Keratinocyte (primary cell): ENCODE results near the gene PDK2. TPM values are rescaled to one million over a fixed set of nuclear protein-coding genes. Genes with fewer than 3 reads are reported as not detected.

ENCODE experiments used
- DNase-seq: peaks from one replicate; pipeline ENCODE4 v3.0.0-alpha.2; 2011; ENCODE audit warnings: low read depth, missing footprints, low spot score
- FAIRE-seq: peaks from 2 replicates; lab custom pipeline; 2011; peaks lifted over from hg19 to GRCh38; lab: Jason Lieb, UNC
- H2AFZ ChIP-seq: 2 replicates; pipeline ENCODE4 v1.6.0; 2012; ENCODE audit warnings: low read length, control low read depth, inconsistent platforms; ENCODE audit not compliant: control insufficient read depth
- H3K27ac ChIP-seq: 2 replicates; pipeline ENCODE4 v1.5.1; 2011; ENCODE audit warnings: low read length; ENCODE audit not compliant: control insufficient read depth, insufficient read depth
- H3K27me3 ChIP-seq: 3 replicates; pipeline ENCODE4 v1.6.0; 2011; ENCODE audit warnings: low read length; ENCODE audit not compliant: control insufficient read depth, insufficient read depth; ENCODE audit errors: extremely low read depth
- H3K36me3 ChIP-seq, 2 experiments: 2 replicates in 1 of 2; 3 replicates in 1 of 2; pipeline ENCODE4 v1.5.1; 2011; ENCODE audit warnings: low read length in 2 of 2, mild to moderate bottlenecking in 1 of 2; ENCODE audit not compliant: control insufficient read depth in 2 of 2, insufficient read depth in 2 of 2; ENCODE audit errors: extremely low read depth in 1 of 2
- H3K4me1 ChIP-seq: 3 replicates; pipeline ENCODE4 v1.5.1; 2011; ENCODE audit warnings: low read length; ENCODE audit not compliant: control insufficient read depth, insufficient read depth; ENCODE audit errors: extremely low read depth
- H3K4me2 ChIP-seq: 3 replicates; pipeline ENCODE4 v1.6.0; 2011; ENCODE audit warnings: low read depth, low read length; ENCODE audit not compliant: control insufficient read depth, insufficient read depth; ENCODE audit errors: extremely low read depth
- H3K4me3 ChIP-seq, 3 experiments: fragments of 200-600 bp in 1 of 3; sonication (generic) in 1 of 3; 2 replicates in 2 of 3; 3 replicates in 1 of 3; pipeline ENCODE4 v1.5.1; 2011 to 2016; ENCODE audit warnings: low read length in 3 of 3, mild to moderate bottlenecking in 3 of 3, control low read depth in 2 of 3, inconsistent platforms in 1 of 3, low read depth in 1 of 3, mixed read lengths in 1 of 3, mixed run types in 1 of 3, moderate library complexity in 1 of 3; ENCODE audit not compliant: control insufficient read depth in 2 of 3, insufficient read depth in 2 of 3; ENCODE audit errors: extremely low read depth in 1 of 3
- H3K79me2 ChIP-seq: 2 replicates; pipeline ENCODE4 v1.6.0; 2012; ENCODE audit warnings: low read length; ENCODE audit not compliant: control insufficient read depth, insufficient read depth
- H3K9ac ChIP-seq: 3 replicates; pipeline ENCODE4 v1.6.0; 2011; ENCODE audit warnings: low read length; ENCODE audit not compliant: control insufficient read depth, insufficient read depth; ENCODE audit errors: extremely low read depth
- H3K9me1 ChIP-seq: 3 replicates; pipeline ENCODE4 v1.6.0; 2011; ENCODE audit warnings: low read length; ENCODE audit not compliant: control insufficient read depth, insufficient read depth; ENCODE audit errors: extremely low read depth
- H3K9me3 ChIP-seq: 2 replicates; pipeline ENCODE4 v1.5.1; 2012; ENCODE audit warnings: low read depth, low read length; ENCODE audit not compliant: control insufficient read depth
- H4K20me1 ChIP-seq: 3 replicates; pipeline ENCODE4 v1.6.0; 2011; ENCODE audit warnings: low read length; ENCODE audit not compliant: control insufficient read depth, insufficient read depth; ENCODE audit errors: extremely low read depth
- CTCF ChIP-seq, 3 experiments: IDR thresholded peaks in 1 of 3; conservative IDR thresholded peaks in 1 of 3; optimal IDR thresholded peaks in 1 of 3; 2 replicates in 2 of 3; 3 replicates in 1 of 3; pipeline versions ENCODE3 to v1.5.1; 2011; ENCODE audit warnings: low read length in 3 of 3, mild to moderate bottlenecking in 3 of 3, moderate library complexity in 2 of 3, control low read depth in 1 of 3, inconsistent platforms in 1 of 3; ENCODE audit not compliant: insufficient read depth in 2 of 3; ENCODE audit errors: extremely low read depth in 1 of 3
- EZH2 ChIP-seq: IDR thresholded peaks from one replicate; pipeline ENCODE4 v1.6.1; 2012; ENCODE audit warnings: inconsistent platforms, mild to moderate bottlenecking, low read length, moderate library complexity
- dilution Hi-C: fragments of 300-500 bp; cut with MboI; formaldehyde crosslinking; loops from one replicate; pipeline ENCODE4 v1.7.0; 2020; ENCODE audit warnings: low sequenced_read_pairs; ENCODE audit not compliant: extremely low pct_ligation_motif_present
- polyA plus RNA-seq, 5 experiments: library from polyadenylated mRNA; depleted of rRNA in 3 of 5; stranded (reverse) in 3 of 5; stranded (forward) in 1 of 5; unstranded in 1 of 5; fragments of >200 nt; gene quantifications; 1 replicate in 1 of 5; 2 replicates in 3 of 5; 3 replicates in 1 of 5; pipeline versions ENCODE4 v1.2.1 to v1.2.3, GENCODE V29; 2011 to 2012; ENCODE audit warnings: missing spikeins in 2 of 5, low read depth in 1 of 5, low replicate concordance in 1 of 5

Gene PDK2
- polyA plus RNA-seq, 1 donor (not counting 4 experiments of a cell fraction or from before 2014, with no cell fraction given) = 7.5 TPM

GRCh38 chr17:50109785-50110184, 14.6 kb downstream of the PDK2 start:
- H3K27ac ChIP-seq = no peak overlapping the region
- no peak overlapping the region for H3K9ac ChIP-seq
- no peak overlapping the region for H3K4me2 ChIP-seq
- TF ChIP-seq CTCF (optimal IDR thresholded peaks at IDR 0.05 in 1 of 3, IDR thresholded peaks at IDR 0.05 in 1 of 3, conservative IDR thresholded peaks at IDR 0.05 in 1 of 3; ENCODE audit: extremely low read depth in 1 of 3, insufficient read depth in 2 of 3, low read length in 3 of 3) (no peak), EZH2 (no peak)
- no peak overlapping the region for H3K4me3 ChIP-seq
- H3K79me2 ChIP-seq = no peaks in the 10 kb centered on the region
- H3K9me1 ChIP-seq = no peaks in the 10 kb centered on the region
- no peaks in the 10 kb centered on the region for H3K9me3 ChIP-seq
- dilution Hi-C loops = no loop called here
- H2AFZ ChIP-seq = no peak overlapping the region
- peaks cover 28% of the 10 kb centered on the region for H3K4me1 ChIP-seq
- H3K27me3 ChIP-seq = no peaks in the 10 kb centered on the region
- peaks cover 0 to 2% of the 10 kb centered on the region in 2 experiments for H3K36me3 ChIP-seq
- no peak for FAIRE-seq
- no peak for DNase-seq
- no peaks in the 10 kb centered on the region for H4K20me1 ChIP-seq

GRCh38 chr17:50110591-50111349, 15.6 kb downstream of the PDK2 start:
- H3K27me3 ChIP-seq = no peaks in the 10 kb centered on the region
- no peak overlapping the region for H3K27ac ChIP-seq

More at GRCh38 chr17:50110591-50111349, 15.6 kb downstream of the PDK2 start:
- Histone ChIP-seq H3K36me3 (peaks cover 0 to under 1% of the 10 kb centered on the region in 2 experiments), H2AFZ (no peak overlapping the region), H3K9me3 (no peaks in the 10 kb centered on the region), H4K20me1 (no peaks in the 10 kb centered on the region), H3K9me1 (no peaks in the 10 kb centered on the region), H3K4me3 (no peak overlapping the region), H3K79me2 (no peaks in the 10 kb centered on the region), H3K4me1 (peaks cover 28% of the 10 kb centered on the region), H3K9ac (no peak overlapping the region), H3K4me2 (no peak overlapping the region)
- no peak for TF ChIP-seq EZH2
- no peak for TF ChIP-seq CTCF (optimal IDR thresholded peaks at IDR 0.05 in 1 of 3, IDR thresholded peaks at IDR 0.05 in 1 of 3, conservative IDR thresholded peaks at IDR 0.05 in 1 of 3; ENCODE audit: extremely low read depth in 1 of 3, insufficient read depth in 2 of 3, low read length in 3 of 3)
- no peak for FAIRE-seq
- dilution Hi-C loops = no loop called here
- no peak for DNase-seq
